Stimulated activated naive B cell treated with anti-CD40 and anti-IgM and Interleukin-4, amounts not matched to agents 10 μg/mL and 1 μg/mL and 100 μg/mL, for 72 hours (primary cell): ENCODE measurements around the gene DNTT.

Experiments used
- ATAC-seq, 2 donors: fragments of 150-1000 bp; cut with Tn5 transposase; replicated peaks; 2 replicates each; pipeline ENCODE4 v1.10.0; 2021; ENCODE audit warnings: moderate library complexity in 1 of 2
- DNase-seq: peaks from one replicate; pipeline ENCODE4 v3.0.0; 2021
- H3K27ac Mint-ChIP-seq: one replicate; pipeline ENCODE4 v1.8.0; 2022; ENCODE audit warnings: mild to moderate bottlenecking, mixed read lengths
- H3K27me3 Mint-ChIP-seq, 2 donors: one replicate each; pipeline ENCODE4 v1.8.0; 2022; ENCODE audit warnings: mixed read lengths in 2 of 2
- H3K36me3 Mint-ChIP-seq, 2 donors: one replicate each; pipeline ENCODE4 v1.8.0; 2022; ENCODE audit warnings: mixed read lengths in 2 of 2, mild to moderate bottlenecking in 1 of 2
- H3K4me1 Mint-ChIP-seq, 2 donors: one replicate each; pipeline ENCODE4 v1.8.0; 2022; ENCODE audit warnings: mixed read lengths in 2 of 2, mild to moderate bottlenecking in 1 of 2
- H3K4me3 Mint-ChIP-seq, 2 donors: one replicate each; pipeline ENCODE4 v1.8.0; 2022; ENCODE audit warnings: mild to moderate bottlenecking in 2 of 2, mixed read lengths in 2 of 2, moderate library complexity in 1 of 2
- H3K9me3 Mint-ChIP-seq, 2 donors: one replicate each; pipeline ENCODE4 v1.8.0; 2022; ENCODE audit warnings: mixed read lengths in 2 of 2, mild to moderate bottlenecking in 1 of 2

DNTT gene

DNA sequence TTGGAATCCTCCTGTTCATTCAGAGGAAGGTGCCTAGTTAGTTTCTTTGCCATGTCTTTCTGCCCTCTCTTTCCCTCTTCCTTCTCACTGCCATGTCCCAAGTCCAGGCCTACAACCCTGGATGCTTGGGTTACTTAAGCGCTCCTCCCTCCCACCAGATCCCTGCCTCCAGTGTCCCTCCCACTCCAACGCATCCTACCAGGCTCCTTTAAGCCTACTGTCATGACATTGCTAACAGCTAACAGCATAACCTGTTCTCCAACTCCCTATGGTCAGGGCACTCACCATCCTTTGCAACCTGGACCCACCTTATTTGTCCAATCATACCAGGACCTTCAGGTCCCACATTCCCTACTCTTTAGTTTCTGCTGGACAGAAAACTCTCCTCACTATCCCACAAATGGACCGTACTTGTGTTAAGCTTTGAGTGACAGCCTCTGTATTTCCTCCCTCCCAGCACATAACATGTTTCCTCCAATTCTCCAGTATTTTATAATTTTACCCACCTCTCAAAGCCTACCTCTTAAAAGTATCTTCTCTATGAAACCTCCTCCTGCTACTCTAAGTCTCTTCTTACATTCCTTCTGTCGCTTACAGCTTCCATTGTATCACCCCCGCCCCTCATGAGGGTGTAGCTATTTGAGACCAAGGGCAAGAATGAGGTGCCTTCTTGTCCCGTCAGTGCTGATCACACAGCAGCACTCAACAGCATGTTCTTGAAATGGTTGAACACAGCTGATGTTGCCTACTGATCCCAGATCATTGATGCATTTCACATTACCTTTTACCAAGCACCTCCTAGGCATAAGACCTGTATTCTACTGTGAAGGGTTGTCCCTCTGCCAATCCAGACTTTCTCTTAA, 34.6 kb upstream of the DNTT start:
- Mint-ChIP-seq H3K27me3 (no peaks in the 10 kb centered on the region), H3K36me3 (peaks cover 39 to 47% of the 10 kb centered on the region in 2 donors), H3K4me1 (peaks cover 48 to 77% of the 10 kb centered on the region in 2 donors), H3K27ac (peak overlapping the region; percentile 89), H3K4me3 (peak overlapping the region; percentile 91 to 93), H3K9me3 (peaks cover 0 to 2% of the 10 kb centered on the region in 2 donors)
- no peak for ATAC-seq
- DNase-seq, result no peak

GRCh38 chr10:96270571-96270970, 33.7 kb upstream of the DNTT start:
- peaks cover 0 to 2% of the 10 kb centered on the region in 2 donors for H3K9me3 Mint-ChIP-seq
- H3K4me3 Mint-ChIP-seq, result peak overlapping the region; percentile 91 to 93
- no peak for ATAC-seq
- H3K27ac Mint-ChIP-seq, result peak overlapping the region; percentile 97
- H3K27me3 Mint-ChIP-seq, result no peaks in the 10 kb centered on the region
- peaks cover 35 to 41% of the 10 kb centered on the region in 2 donors for H3K36me3 Mint-ChIP-seq
- DNase-seq, result no peak
- H3K4me1 Mint-ChIP-seq, result peaks cover 45 to 74% of the 10 kb centered on the region in 2 donors

DNA sequence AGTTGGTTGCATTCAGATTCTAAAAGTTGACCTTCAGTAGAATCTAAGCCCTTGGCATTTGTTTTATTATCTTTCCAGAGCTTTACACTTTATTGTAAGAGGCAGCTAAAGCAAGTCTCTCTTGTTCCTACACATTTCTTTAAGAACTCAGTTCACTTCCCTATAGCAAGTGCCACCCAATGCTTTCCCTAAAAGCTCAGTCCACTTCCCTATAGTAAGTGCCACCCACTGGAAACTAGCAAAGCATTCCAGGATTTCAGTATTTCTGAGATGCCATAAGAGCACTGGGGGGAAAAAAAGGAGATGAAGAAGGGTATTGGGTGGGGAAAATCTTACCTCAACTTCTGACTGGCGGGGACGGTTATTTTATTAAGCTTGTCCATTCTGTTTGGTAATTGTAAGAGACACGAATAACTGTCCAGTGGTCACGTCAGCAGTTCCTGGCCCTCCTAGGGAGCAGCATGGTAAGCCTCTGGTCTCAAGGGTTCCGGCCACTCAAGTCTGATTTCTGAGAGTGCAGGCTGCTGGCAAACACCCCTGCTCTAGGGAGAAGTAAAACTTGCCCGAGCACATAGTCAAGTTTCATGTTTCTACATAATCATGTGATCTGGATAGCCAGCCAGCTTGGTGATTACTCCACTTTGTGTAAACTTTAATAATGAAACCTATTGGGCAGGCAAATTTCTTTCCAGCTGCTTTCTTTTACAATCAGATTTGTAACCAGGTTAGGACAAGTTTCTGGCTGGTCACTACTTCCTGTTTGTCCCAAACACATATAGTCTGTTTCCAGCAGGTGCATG, 33.0 kb upstream of the DNTT start, which contains the start of gene BLNK:
Gene BLNK (minus strand): TSS at position 554 of the 800 bp plus-strand sequence. CDS start 171 bp downstream, at position 383.
- peak; percentile 73 for ATAC-seq
- Mint-ChIP-seq H3K27ac (peak within 1 kb of the TSS; percentile 97), H3K4me1 (peaks cover 46 to 74% of the 10 kb centered on the region in 2 donors), H3K9me3 (no peaks in the 10 kb centered on the region), H3K36me3 (peaks cover 29 to 35% of the 10 kb centered on the region in 2 donors), H3K4me3 (peak within 1 kb of the TSS; percentile 91 to 93), H3K27me3 (no peaks in the 10 kb centered on the region)
- peak; percentile 65 for DNase-seq

DNA sequence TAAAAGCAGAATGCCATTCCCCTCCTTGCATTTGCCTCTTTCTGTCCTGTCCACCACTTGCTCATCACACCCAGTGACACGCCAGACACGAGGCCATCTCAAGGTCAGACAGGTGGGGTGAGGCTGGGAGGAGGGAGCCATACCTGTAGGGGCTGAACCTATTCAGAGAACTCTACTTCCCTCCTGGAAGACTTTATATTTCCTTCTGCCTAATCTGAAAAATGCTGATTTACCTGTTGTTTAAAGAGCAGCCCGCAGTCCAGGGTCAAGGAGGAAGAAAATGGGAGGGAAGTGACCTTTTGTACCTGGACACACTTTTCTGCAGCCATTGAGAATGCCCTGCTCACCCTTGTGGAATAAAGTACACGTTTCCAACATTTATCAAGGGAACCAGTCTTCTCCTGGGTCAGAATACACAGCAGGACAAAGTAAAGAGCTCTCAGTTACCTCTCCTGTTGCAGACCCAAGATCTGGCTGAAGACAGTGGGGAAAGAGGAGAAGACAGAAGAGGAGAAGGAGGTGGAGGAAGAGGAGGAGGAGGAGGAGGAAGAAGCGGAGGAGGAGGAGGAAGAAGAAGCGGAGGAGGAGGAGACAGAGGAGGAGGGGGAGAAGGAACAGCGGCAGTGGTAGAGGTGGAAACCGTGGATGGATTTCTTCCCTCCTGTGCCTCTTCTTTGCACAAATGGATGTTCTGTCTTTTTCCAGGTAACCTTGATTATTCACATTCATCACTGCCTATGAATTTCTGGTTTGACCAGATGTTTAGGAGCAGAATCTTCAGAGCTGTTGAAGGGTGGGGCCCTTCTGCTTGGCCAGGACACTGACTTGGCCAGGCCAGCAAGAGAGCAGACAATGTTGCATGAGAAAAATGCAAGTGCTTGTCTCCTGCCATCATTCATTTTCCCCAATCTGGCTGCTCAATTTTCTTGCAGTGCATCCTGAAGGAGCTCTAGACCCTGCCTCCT, 31.6 kb upstream of the DNTT start:
- peak overlapping the region; percentile 97 for H3K27ac Mint-ChIP-seq
- DNase-seq, result no peak
- H3K4me3 Mint-ChIP-seq, result peak overlapping the region; percentile 91 to 93
- ATAC-seq, result no peak
- H3K27me3 Mint-ChIP-seq, result no peaks in the 10 kb centered on the region
- H3K9me3 Mint-ChIP-seq, result peaks cover 4% of the 10 kb centered on the region in 2 donors
- H3K36me3 Mint-ChIP-seq, result peaks cover 17 to 25% of the 10 kb centered on the region in 2 donors
- H3K4me1 Mint-ChIP-seq, result peaks cover 48 to 74% of the 10 kb centered on the region in 2 donors

DNA sequence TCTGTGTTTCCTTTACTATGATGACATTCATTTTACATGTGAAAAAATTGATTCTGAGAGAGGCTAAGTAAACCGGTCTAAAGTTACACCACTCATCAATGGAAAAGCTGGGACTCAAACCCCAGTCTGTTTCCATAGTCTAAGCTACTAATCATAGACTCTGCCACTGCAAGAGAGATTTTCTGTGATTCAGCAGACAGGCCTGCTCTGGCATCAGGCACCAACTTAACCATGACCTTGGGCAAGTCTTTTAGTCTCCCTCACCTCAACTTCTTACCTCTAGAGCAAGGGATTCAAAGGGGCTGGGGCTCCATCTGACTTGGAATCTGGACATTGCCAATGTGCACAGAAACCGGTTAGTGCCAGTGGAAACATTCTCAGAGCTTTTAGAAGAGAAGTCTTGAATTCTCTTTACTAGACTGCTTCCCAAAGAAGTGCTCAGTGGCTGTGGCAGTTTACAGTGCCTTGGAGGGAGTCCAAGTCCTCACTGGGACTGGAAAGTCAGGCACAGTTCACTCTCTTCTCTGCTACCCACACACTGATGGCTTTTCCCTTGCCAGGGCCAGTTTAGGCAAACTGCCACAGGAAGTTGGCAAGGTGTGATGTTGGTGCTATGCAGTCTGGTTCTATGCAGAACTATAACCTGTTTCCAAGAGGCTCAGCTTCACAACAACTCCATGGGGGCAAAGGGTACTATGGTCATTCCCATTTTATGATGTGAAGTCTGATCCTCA, 28.4 kb upstream of the DNTT start:
- Mint-ChIP-seq H3K4me3 (no peak overlapping the region), H3K27me3 (no peaks in the 10 kb centered on the region), H3K36me3 (peaks cover 2 to 4% of the 10 kb centered on the region in 2 donors), H3K4me1 (peaks cover 43 to 72% of the 10 kb centered on the region in 2 donors), H3K27ac (peak overlapping the region; percentile 90), H3K9me3 (peaks cover 4 to 5% of the 10 kb centered on the region in 2 donors)
- DNase-seq (no peak), ATAC-seq (no peak)

DNA sequence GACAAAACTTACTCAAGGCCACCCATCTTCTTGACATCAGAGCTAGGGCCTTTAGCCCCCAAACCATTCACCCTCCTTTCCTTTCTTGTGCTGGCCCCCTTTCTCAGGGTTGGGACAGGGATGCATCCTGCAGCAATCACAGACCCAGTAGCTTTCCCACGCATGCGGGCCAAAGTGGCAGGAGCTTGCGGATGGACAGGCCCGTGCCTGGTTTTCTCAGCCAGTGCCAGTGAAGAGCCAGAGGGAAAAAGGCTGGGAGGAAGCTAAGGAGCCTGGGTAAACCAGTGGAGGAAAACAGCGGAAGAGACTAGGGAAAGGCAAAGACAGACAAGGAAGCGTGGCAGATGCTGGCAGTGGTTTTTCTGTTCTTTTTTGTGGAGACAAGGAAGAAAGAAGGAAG, 27.8 kb upstream of the DNTT start:
- no peak for ATAC-seq
- H3K36me3 Mint-ChIP-seq, result peaks cover 2 to 4% of the 10 kb centered on the region in 2 donors
- peak overlapping the region; percentile 90 for H3K27ac Mint-ChIP-seq
- no peak overlapping the region for H3K4me3 Mint-ChIP-seq
- H3K27me3 Mint-ChIP-seq, result no peaks in the 10 kb centered on the region
- no peak for DNase-seq
- peaks cover 43 to 72% of the 10 kb centered on the region in 2 donors for H3K4me1 Mint-ChIP-seq
- H3K9me3 Mint-ChIP-seq, result peaks cover 4 to 5% of the 10 kb centered on the region in 2 donors

DNA sequence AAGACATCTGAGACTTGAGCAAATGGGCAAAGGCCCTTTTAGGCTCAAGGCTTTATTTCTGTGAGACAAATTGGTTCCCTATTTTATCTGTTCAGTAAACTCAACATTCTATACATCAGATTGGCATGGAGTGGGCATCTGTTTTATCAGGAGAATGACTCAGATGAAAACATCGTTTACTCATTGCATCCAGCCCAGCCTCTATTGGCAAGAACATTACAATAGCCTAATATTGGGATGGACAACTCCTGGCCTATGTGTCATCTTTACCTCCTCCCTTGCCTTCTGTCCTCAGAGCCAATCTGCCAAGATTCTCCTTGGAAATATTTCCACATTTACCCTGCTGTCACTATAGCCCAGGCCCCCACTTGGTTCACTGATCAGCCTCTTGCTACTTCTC, 27.4 kb upstream of the DNTT start:
- H3K36me3 Mint-ChIP-seq, result peaks cover 2 to 4% of the 10 kb centered on the region in 2 donors
- H3K4me1 Mint-ChIP-seq, result peaks cover 43 to 71% of the 10 kb centered on the region in 2 donors
- ATAC-seq (no peak), DNase-seq (no peak)
- H3K27me3 Mint-ChIP-seq, result no peaks in the 10 kb centered on the region
- H3K4me3 Mint-ChIP-seq, result no peak overlapping the region
- H3K9me3 Mint-ChIP-seq, result peaks cover 4 to 5% of the 10 kb centered on the region in 2 donors
- peak overlapping the region; percentile 90 for H3K27ac Mint-ChIP-seq

DNA sequence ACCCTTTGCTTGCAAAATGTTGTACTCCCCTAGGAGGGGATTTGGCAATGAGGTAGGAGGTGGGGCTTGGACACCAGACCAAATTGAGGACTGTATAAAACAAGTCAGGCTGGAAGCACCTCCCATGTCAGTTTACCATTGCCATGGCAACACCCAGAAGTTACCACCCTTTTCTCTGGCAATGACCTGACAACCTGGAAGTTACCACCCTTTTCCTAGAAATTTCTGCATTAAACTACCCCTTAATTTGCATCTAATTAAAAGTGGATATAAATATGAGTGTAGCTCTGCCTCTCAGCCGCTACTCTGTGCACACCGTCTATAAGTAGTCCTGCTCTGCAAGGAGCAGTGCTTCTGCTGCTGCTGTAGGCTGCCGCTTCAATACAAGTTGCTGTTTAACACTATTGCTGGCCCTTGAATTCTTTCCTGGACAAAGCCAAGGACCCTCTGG, 25.0 kb upstream of the DNTT start:
- Mint-ChIP-seq H3K4me3 (no peak overlapping the region), H3K4me1 (peaks cover 34 to 60% of the 10 kb centered on the region in 2 donors)
- no peak for DNase-seq

GRCh38 chr10:96280859-96281258, 23.4 kb upstream of the DNTT start:
- no peak overlapping the region for H3K4me3 Mint-ChIP-seq
- H3K36me3 Mint-ChIP-seq, result peaks cover 2 to 4% of the 10 kb centered on the region in 2 donors
- ATAC-seq, result no peak
- peaks cover 34 to 57% of the 10 kb centered on the region in 2 donors for H3K4me1 Mint-ChIP-seq
- H3K27ac Mint-ChIP-seq, result no peak overlapping the region
- peaks cover 4 to 7% of the 10 kb centered on the region in 2 donors for H3K9me3 Mint-ChIP-seq
- DNase-seq, result no peak
- H3K27me3 Mint-ChIP-seq, result no peaks in the 10 kb centered on the region

More for the DNA sequence above, 25.0 kb upstream of the DNTT start:
- peak in 1 of 2 donors; percentile 38 for ATAC-seq
- Mint-ChIP-seq H3K9me3 (peaks cover 4 to 7% of the 10 kb centered on the region in 2 donors), H3K27ac (peak overlapping the region; percentile 37), H3K27me3 (no peaks in the 10 kb centered on the region), H3K36me3 (peaks cover 2 to 4% of the 10 kb centered on the region in 2 donors)

DNA sequence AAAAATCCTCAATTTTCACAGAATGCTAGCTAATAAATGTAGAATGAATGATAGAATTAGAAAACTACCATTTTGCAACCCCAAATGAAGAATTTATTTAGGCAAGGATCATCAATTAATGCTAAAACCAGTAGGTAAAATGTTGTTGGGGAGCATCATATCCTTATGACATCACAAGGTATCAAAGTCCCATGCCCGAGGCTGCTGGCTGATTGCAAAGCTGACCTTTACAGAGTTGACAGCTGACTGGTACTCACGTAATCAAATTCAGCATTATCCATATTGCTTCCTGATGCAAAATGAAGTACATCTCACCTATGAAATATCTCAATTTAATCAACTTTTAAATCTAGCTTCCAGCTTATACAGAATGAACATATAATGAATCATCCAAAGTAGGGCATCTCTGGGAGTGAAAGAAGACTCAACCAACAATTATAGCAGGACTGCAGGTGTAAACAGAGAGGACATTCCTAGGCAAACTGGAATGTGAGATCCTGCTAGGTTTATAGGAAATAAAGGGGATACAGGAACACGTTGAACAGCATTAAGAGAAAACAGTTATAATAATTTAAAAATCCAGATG, 22.7 kb upstream of the DNTT start:
- DNase-seq, result no peak
- H3K4me3 Mint-ChIP-seq, result no peak overlapping the region
- H3K27ac Mint-ChIP-seq, result peak overlapping the region; percentile 39
- ATAC-seq, result no peak
- peaks cover 4 to 7% of the 10 kb centered on the region in 2 donors for H3K9me3 Mint-ChIP-seq
- H3K4me1 Mint-ChIP-seq, result peaks cover 29 to 54% of the 10 kb centered on the region in 2 donors
- H3K27me3 Mint-ChIP-seq, result no peaks in the 10 kb centered on the region
- H3K36me3 Mint-ChIP-seq, result peaks cover 2 to 4% of the 10 kb centered on the region in 2 donors

DNA sequence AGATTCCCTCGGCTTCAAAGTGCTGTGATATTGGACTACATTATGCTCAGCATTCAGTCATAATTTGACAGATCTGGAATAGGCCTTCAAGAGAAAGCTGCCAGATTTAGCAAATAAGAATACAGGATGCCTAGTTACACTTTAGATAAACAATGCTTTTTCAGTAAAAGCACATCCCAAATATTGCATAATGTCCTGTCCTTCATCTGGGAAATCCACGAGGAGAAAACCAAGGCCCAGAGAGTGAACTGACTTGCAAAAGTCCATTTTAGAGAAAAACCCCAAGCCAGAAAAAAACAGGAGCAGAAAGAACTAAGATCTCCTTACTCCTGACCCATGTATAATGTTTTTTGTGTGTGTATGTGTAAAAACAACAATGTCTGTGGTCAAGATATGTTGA, 20.9 kb upstream of the DNTT start:
- ATAC-seq (no peak), DNase-seq (no peak)
- H3K9me3 Mint-ChIP-seq, result peaks cover 0 to 1% of the 10 kb centered on the region in 2 donors
- H3K4me3 Mint-ChIP-seq, result no peak overlapping the region
- peaks cover 0 to 2% of the 10 kb centered on the region in 2 donors for H3K36me3 Mint-ChIP-seq
- H3K27ac Mint-ChIP-seq, result no peak overlapping the region
- peaks cover 23 to 48% of the 10 kb centered on the region in 2 donors for H3K4me1 Mint-ChIP-seq
- no peaks in the 10 kb centered on the region for H3K27me3 Mint-ChIP-seq

DNA sequence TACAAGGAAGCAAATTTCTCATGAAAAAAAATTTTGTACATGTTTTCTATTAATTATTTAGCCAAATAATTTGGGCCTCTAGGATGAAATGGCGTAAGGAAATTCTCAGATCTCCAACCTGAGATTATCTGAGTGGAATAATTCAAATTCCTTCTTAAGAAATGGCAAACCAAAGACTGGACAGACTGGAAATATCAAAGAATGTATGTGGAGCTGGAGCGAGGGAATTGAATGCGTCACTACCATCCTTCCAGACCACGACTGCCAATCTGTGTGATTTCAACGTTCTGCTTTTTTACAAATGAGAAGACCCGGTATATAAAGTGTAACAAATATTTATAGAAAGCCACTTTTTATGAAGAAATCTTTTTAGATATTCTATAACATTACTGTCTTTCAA, 20.5 kb upstream of the DNTT start:
- H3K4me1 Mint-ChIP-seq, result peaks cover 23 to 48% of the 10 kb centered on the region in 2 donors
- H3K27ac Mint-ChIP-seq, result no peak overlapping the region
- ATAC-seq, result no peak
- peaks cover 0 to 2% of the 10 kb centered on the region in 2 donors for H3K36me3 Mint-ChIP-seq
- no peak overlapping the region for H3K4me3 Mint-ChIP-seq
- no peaks in the 10 kb centered on the region for H3K27me3 Mint-ChIP-seq
- no peak for DNase-seq
- peaks cover 0 to 1% of the 10 kb centered on the region in 2 donors for H3K9me3 Mint-ChIP-seq
